Activated CD8-positive, alpha-beta memory T cell treated with anti-CD3 and anti-CD28 coated beads, Interleukin-2, amount 50 U/mL, for 24 hours (primary cell): ENCODE results near the gene C1QTNF2.

Source experiments
- DNase-seq: peaks from one replicate; pipeline ENCODE4 v3.0.0-alpha.2; 2020; ENCODE audit errors: extremely low read depth

The C1QTNF2 gene

GRCh38 chr5:160375166-160375565, 4.7 kb upstream of the C1QTNF2 start:
- DNase-seq, result no peak

- no peak for DNase-seq
Observed at GRCh38 chr5:160371294-160371693, 868 bp upstream of the C1QTNF2 start.

- DNase-seq, result no peak
Observed at GRCh38 chr5:160370713-160371034, 248 bp upstream of the C1QTNF2 start.

GRCh38 chr5:160367885-160368284, 2.5 kb downstream of the C1QTNF2 start:
- no peak for DNase-seq

- no peak for DNase-seq
Observed at GRCh38 chr5:160367261-160367660, 3.2 kb downstream of the C1QTNF2 start.

- no peak for DNase-seq
Observed at GRCh38 chr5:160366230-160366629, 4.2 kb downstream of the C1QTNF2 start.

GRCh38 chr5:160363660-160364395, 6.6 kb downstream of the C1QTNF2 start:
- no peak for DNase-seq

- no peak for DNase-seq
Observed at GRCh38 chr5:160363211-160363610, 7.2 kb downstream of the C1QTNF2 start.

- no peak for DNase-seq
Observed at GRCh38 chr5:160361624-160362228, 8.7 kb downstream of the C1QTNF2 start.

GRCh38 chr5:160360310-160360709, 10.1 kb downstream of the C1QTNF2 start:
- no peak for DNase-seq

GRCh38 chr5:160359816-160360215, 10.6 kb downstream of the C1QTNF2 start:
- DNase-seq, result no peak

- DNase-seq, result no peak
Observed at GRCh38 chr5:160359242-160359641, 11.2 kb downstream of the C1QTNF2 start.

GRCh38 chr5:160357861-160358411, 12.5 kb downstream of the C1QTNF2 start:
- no peak for DNase-seq

GRCh38 chr5:160357394-160357793, 13.0 kb downstream of the C1QTNF2 start:
- no peak for DNase-seq

GRCh38 chr5:160356550-160357347, 13.7 kb downstream of the C1QTNF2 start:
- DNase-seq, result no peak

- no peak for DNase-seq
Observed at GRCh38 chr5:160354666-160355065, 15.8 kb downstream of the C1QTNF2 start.

GRCh38 chr5:160353379-160353778, 17.0 kb downstream of the C1QTNF2 start:
- DNase-seq, result no peak

- no peak for DNase-seq
Observed at GRCh38 chr5:160352308-160352707, 18.1 kb downstream of the C1QTNF2 start.

- no peak for DNase-seq
Observed at GRCh38 chr5:160349935-160350303, 20.5 kb downstream of the C1QTNF2 start.

GRCh38 chr5:160349249-160349934, 21.0 kb downstream of the C1QTNF2 start:
- no peak for DNase-seq

GRCh38 chr5:160348080-160348479, 22.3 kb downstream of the C1QTNF2 start:
- DNase-seq, result no peak

- DNase-seq, result no peak
Observed at GRCh38 chr5:160347448-160347847, 23.0 kb downstream of the C1QTNF2 start.
